ENCODE data around the gene PNLDC1.
"Not testable (repeated sequence)": the region's sequence is repeated elsewhere in the genome, so short reads cannot be mapped to it uniquely, and the experiment has no call there.

Gene PNLDC1

GRCh38 chr6:159819932-159820640, 20.0 kb downstream of the PNLDC1 start:
- peak; percentile 58 for DNase-seq

GRCh38 chr6:159821122-159821521, 21.0 kb downstream of the PNLDC1 start:
- no peak for DNase-seq

- no peak for DNase-seq
These were observed 21.6 kb downstream of the PNLDC1 start for GRCh38 chr6:159821726-159822125.

- DNase-seq: no peak
These were observed 23.9 kb downstream of the PNLDC1 start for GRCh38 chr6:159823953-159824352.

- not testable (repeated sequence) for DNase-seq
These were observed 24.6 kb downstream of the PNLDC1 start for GRCh38 chr6:159824690-159825089.

GRCh38 chr6:159826004-159826403, 25.9 kb downstream of the PNLDC1 start:
- DNase-seq: no peak

- peak; percentile 84 for DNase-seq
These were observed 27.0 kb downstream of the PNLDC1 start for GRCh38 chr6:159826968-159827647.

- DNase-seq: no peak
These were observed 28.0 kb downstream of the PNLDC1 start for GRCh38 chr6:159828074-159828473.

GRCh38 chr6:159829526-159829925, 29.4 kb downstream of the PNLDC1 start:
- DNase-seq: no peak

GRCh38 chr6:159830501-159831372, 30.7 kb downstream of the PNLDC1 start:
- DNase-seq: no peak

- DNase-seq: peak; percentile 66
These were observed 31.2 kb downstream of the PNLDC1 start for GRCh38 chr6:159831373-159831679.

- DNase-seq: no peak
These were observed 32.9 kb downstream of the PNLDC1 start for GRCh38 chr6:159832946-159833345.

GRCh38 chr6:159833556-159833955, 33.5 kb downstream of the PNLDC1 start:
- DNase-seq: no peak

- DNase-seq: no peak
These were observed 34.0 kb downstream of the PNLDC1 start for GRCh38 chr6:159833997-159834603.

- DNase-seq: no peak
These were observed 36.8 kb downstream of the PNLDC1 start for GRCh38 chr6:159836718-159837490.

GRCh38 chr6:159837511-159837910, 37.4 kb downstream of the PNLDC1 start:
- DNase-seq: no peak

GRCh38 chr6:159838020-159838744, 38.1 kb downstream of the PNLDC1 start:
- no peak for DNase-seq

- no peak for DNase-seq
These were observed 42.0 kb downstream of the PNLDC1 start for GRCh38 chr6:159842035-159842434.

GRCh38 chr6:159844737-159845645, 44.9 kb downstream of the PNLDC1 start:
- peak; percentile 39 for DNase-seq

- DNase-seq: not testable (repeated sequence)
These were observed 48.5 kb downstream of the PNLDC1 start for GRCh38 chr6:159848552-159848951.

GRCh38 chr6:159849851-159850250, 49.8 kb downstream of the PNLDC1 start:
- DNase-seq: not testable (repeated sequence)
